A549 (cell line): ENCODE results near the gene RIPOR2. TPM values are rescaled to one million over a fixed set of nuclear protein-coding genes. Genes with fewer than 3 reads are reported as not detected.

Source experiments
- ATAC-seq, 2 experiments: fragments of 200-7000 bp in 1 of 2; fragments of >200 bp in 1 of 2; cut with Nextera tagmentation in 1 of 2; cut with Tn5 transposase in 1 of 2; 3 replicates each; pipeline versions ENCODE4 v1.8.0 to v1.9.1; 2018 to 2020; ENCODE audit warnings: mild to moderate bottlenecking in 1 of 2, moderate library complexity in 1 of 2
- CTCF ChIA-PET: fragments of 300-600 bp; sonication (Branson Sonifier 250); formaldehyde crosslinking; extraction: SDS; loops from one replicate; lab custom pipeline; 2021; ENCODE audit warnings: antibody characterized with exemption, inconsistent platforms; lab: Yijun Ruan, JAX
- POLR2A ChIA-PET: fragments of 350-600 bp; formaldehyde crosslinking; extraction: SDS; loops from one replicate; lab custom pipeline; 2021; ENCODE audit warnings: antibody characterized with exemption, inconsistent platforms; lab: Yijun Ruan, JAX
- DNase-seq, 2 experiments: peaks; one replicate each; pipeline versions ENCODE4 v3.0.0 to v3.0.0-alpha.2; 2011 to 2016; ENCODE audit warnings: low read depth in 1 of 2, low spot score in 1 of 2
- FAIRE-seq: peaks from 2 replicates; lab custom pipeline; 2011; peaks lifted over from hg19 to GRCh38; lab: Jason Lieb, UNC
- H3K27ac ChIP-seq, 2 experiments: fragments of >200 bp; sonication (Bioruptor Twin); formaldehyde crosslinking; 3 replicates each; pipeline ENCODE4 v1.5.1; 2016 to 2017
- H3K4me1 ChIP-seq: fragments of >200 bp; sonication (Bioruptor Twin); formaldehyde crosslinking; 3 replicates; pipeline ENCODE4 v1.6.1; 2016
- H3K4me2 ChIP-seq: fragments of >200 bp; sonication (Bioruptor Twin); formaldehyde crosslinking; 3 replicates; pipeline ENCODE4 v1.6.1; 2016
- H3K4me3 ChIP-seq: fragments of >200 bp; sonication (Bioruptor Twin); formaldehyde crosslinking; 3 replicates; pipeline ENCODE4 v1.5.1; 2016
- H3K9me3 ChIP-seq: fragments of >200 bp; sonication (Bioruptor Twin); formaldehyde crosslinking; 3 replicates; pipeline ENCODE4 v1.6.1; 2016
- ATOH8 ChIP-seq: fragments of 250-450 bp; sonication (Bioruptor Pico); IDR thresholded peaks from 2 replicates; pipeline ENCODE4 v1.5.0; 2020; ENCODE audit warnings: low read depth, mild to moderate bottlenecking, moderate library complexity
- BHLHE40 ChIP-seq: IDR thresholded peaks from 2 replicates; pipeline ENCODE4 v1.6.1; 2012; ENCODE audit warnings: low read depth, low read length, inconsistent platforms
- EP300 ChIP-seq, 2 experiments: fragments of >200 bp; sonication (Bioruptor Twin); formaldehyde crosslinking; IDR thresholded peaks; 2 replicates in 1 of 2; 3 replicates in 1 of 2; pipeline ENCODE4 v1.6.1; 2016 to 2017
- FOSB ChIP-seq: fragments of 250-450 bp; sonication (Bioruptor Pico); IDR thresholded peaks from 2 replicates; pipeline ENCODE4 v1.5.0; 2020; ENCODE audit warnings: mild to moderate bottlenecking, moderate library complexity
- FOSL2 ChIP-seq, 2 experiments: fragments of 450-650 bp in 1 of 2; fragments of >200 bp in 1 of 2; sonication (Bioruptor Twin) in 1 of 2; formaldehyde crosslinking; IDR thresholded peaks; 2 replicates each; pipeline versions ENCODE4 v1.5.0 to v1.6.1; 2016 to 2020; ENCODE audit warnings: mild to moderate bottlenecking in 1 of 2, moderate library complexity in 1 of 2
- HDAC2 ChIP-seq: fragments of 200-600 bp; sonication (generic); IDR thresholded peaks from 2 replicates; pipeline ENCODE4 v1.6.1; 2016
- HES2 ChIP-seq: fragments of >200 bp; sonication (Bioruptor Twin); formaldehyde crosslinking; IDR thresholded peaks from 2 replicates; pipeline ENCODE4 v1.6.1; 2016
- HEYL ChIP-seq: fragments of 250-450 bp; sonication (Bioruptor Pico); IDR thresholded peaks from 2 replicates; pipeline ENCODE4 v1.8.0; 2021; ENCODE audit warnings: mild to moderate bottlenecking, moderate library complexity
- HOXA7 ChIP-seq: fragments of 250-450 bp; sonication (Bioruptor Pico); IDR thresholded peaks from 2 replicates; pipeline ENCODE4 v1.5.0; 2020; ENCODE audit warnings: mild to moderate bottlenecking, moderate library complexity
- HOXB13 ChIP-seq: fragments of 250-450 bp; sonication (Bioruptor Pico); IDR thresholded peaks from 2 replicates; pipeline ENCODE4 v1.5.0; 2020; ENCODE audit warnings: low read depth, mild to moderate bottlenecking, moderate library complexity
- JUN ChIP-seq, 2 experiments: fragments of >200 bp; sonication (Bioruptor Twin); formaldehyde crosslinking; IDR thresholded peaks; 2 replicates in 1 of 2; 3 replicates in 1 of 2; pipeline ENCODE4 v1.6.1; 2016 to 2017
- JUNB ChIP-seq: fragments of >200 bp; sonication (Bioruptor Twin); formaldehyde crosslinking; IDR thresholded peaks from 2 replicates; pipeline ENCODE4 v1.6.1; 2016
- KDM1A ChIP-seq: fragments of 200-600 bp; sonication (generic); IDR thresholded peaks from 2 replicates; pipeline ENCODE4 v1.6.1; 2016; ENCODE audit warnings: low read depth, mild to moderate bottlenecking
- KDM5A ChIP-seq: fragments of 200-600 bp; sonication (generic); IDR thresholded peaks from 2 replicates; pipeline ENCODE4 v1.6.1; 2016; ENCODE audit warnings: antibody characterized with exemption, mild to moderate bottlenecking
- MAX ChIP-seq: IDR thresholded peaks from 2 replicates; pipeline ENCODE4 v1.6.1; 2012
- MYC ChIP-seq: IDR thresholded peaks from 2 replicates; pipeline ENCODE4 v1.6.1; 2012; ENCODE audit warnings: mild to moderate bottlenecking, inconsistent platforms, low read length, improper control_type of control experiment, borderline replicate concordance
- PBX3 ChIP-seq: IDR thresholded peaks from 2 replicates; pipeline ENCODE4 v1.6.1; 2012
- PHF8 ChIP-seq: fragments of 200-600 bp; sonication (generic); IDR thresholded peaks from 2 replicates; pipeline ENCODE4 v1.6.1; 2016; ENCODE audit warnings: low read depth, mild to moderate bottlenecking, antibody characterized with exemption, moderate library complexity, borderline replicate concordance
- POLR2A ChIP-seq: IDR thresholded peaks from 2 replicates; pipeline ENCODE4 v1.6.1; 2012; ENCODE audit warnings: mild to moderate bottlenecking, low read length
- POLR2AphosphoS2 ChIP-seq: conservative IDR thresholded peaks from 2 replicates; pipeline ENCODE4 v1.6.1; 2012; ENCODE audit warnings: low read length, improper control_type of control experiment, inconsistent platforms
- RAD21 ChIP-seq, 2 experiments: fragments of >200 bp in 1 of 2; sonication (Bioruptor Twin) in 1 of 2; formaldehyde crosslinking in 1 of 2; IDR thresholded peaks in 1 of 2; conservative IDR thresholded peaks in 1 of 2; 2 replicates in 1 of 2; 3 replicates in 1 of 2; pipeline ENCODE4 v1.6.1; 2012 to 2018; ENCODE audit warnings: inconsistent platforms in 1 of 2
- RNF2 ChIP-seq: fragments of 200-600 bp; sonication (generic); IDR thresholded peaks from 2 replicates; pipeline ENCODE4 v1.6.1; 2016; ENCODE audit warnings: low read depth, mild to moderate bottlenecking, antibody characterized with exemption, moderate library complexity, borderline replicate concordance
- SREBF2 ChIP-seq: fragments of 450-650 bp; IDR thresholded peaks from 2 replicates; pipeline ENCODE4 v1.6.1; 2014; ENCODE audit warnings: mild to moderate bottlenecking, moderate library complexity
- USF2 ChIP-seq: fragments of 450-650 bp; IDR thresholded peaks from 2 replicates; pipeline ENCODE4 v1.6.1; 2014; ENCODE audit warnings: antibody characterized with exemption
- ZFP36 ChIP-seq: fragments of 450-650 bp; IDR thresholded peaks from 2 replicates; pipeline ENCODE4 v1.6.1; 2014; ENCODE audit warnings: borderline replicate concordance; ENCODE audit not compliant: partially characterized antibody
- ZNF302 ChIP-seq: fragments of 250-450 bp; sonication (Bioruptor Pico); IDR thresholded peaks from 2 replicates; pipeline ENCODE4 v1.9.0; 2021; ENCODE audit warnings: inconsistent platforms, mild to moderate bottlenecking, moderate library complexity
- ZSCAN20 ChIP-seq: fragments of 250-450 bp; sonication (Bioruptor Pico); IDR thresholded peaks from 2 replicates; pipeline ENCODE4 v1.8.0; 2022; ENCODE audit warnings: mild to moderate bottlenecking, moderate library complexity
- WGBS: methylation state at CpG from one replicate; pipeline ENCODE4 v1.1.6; 2017; ENCODE audit errors: missing lambda C conversion rate; 5-methylcytosine and 5-hydroxymethylcytosine counted together
- polyA plus RNA-seq, 4 experiments: library from polyadenylated mRNA; depleted of rRNA in 3 of 4; stranded (reverse); fragments of >200 nt; fragmentation: RNase III in 1 of 4; extraction: RNeasy Plus Mini Kit Qiagen cat#74134 plus additional on column Dnase treatment in 1 of 4; gene quantifications; 2 replicates in 3 of 4; 3 replicates in 1 of 4; pipeline ENCODE4 v1.2.3, GENCODE V29; 2011 to 2017

The RIPOR2 gene
- polyA plus RNA-seq, 2 of the 4 experiments (the other 2 are of a cell fraction): 0.01 TPM; not detected in 1

- no peak for DNase-seq
- Histone ChIP-seq H3K27ac (no peak overlapping the region), H3K4me3 (no peak overlapping the region), H3K4me2 (no peak overlapping the region), H3K9me3 (no peaks in the 10 kb centered on the region), H3K4me1 (no peaks in the 10 kb centered on the region)
- ChIA-PET CTCF (no interaction called here), POLR2A (no interaction called here)
- FAIRE-seq: no peak
- no peak for ATAC-seq
- WGBS: 63% methylated on average over 3 of the region's 3 CpGs
- TF ChIP-seq BHLHE40 (no peak), RAD21 (conservative IDR thresholded peaks at IDR 0.05 in 1 of 2, IDR thresholded peaks at IDR 0.05 in 1 of 2) (no peak), PBX3 (no peak), SREBF2 (no peak), FOSB (no peak), KDM5A (no peak)
Measured at GRCh38 chr6:24854077-24854666, 81.6 kb downstream of the RIPOR2 start.

GRCh38 chr6:24851086-24851485 is 84.7 kb downstream of the RIPOR2 start:
- 45% methylated on average over 2 of the region's 2 CpGs for WGBS
- Histone ChIP-seq H3K9me3 (no peaks in the 10 kb centered on the region), H3K4me3 (no peak overlapping the region), H3K27ac (no peak overlapping the region), H3K4me1 (no peaks in the 10 kb centered on the region), H3K4me2 (no peak overlapping the region)
- TF ChIP-seq RNF2 (no peak), MYC (no peak), JUN (IDR thresholded peaks at IDR 0.05) (no peak), POLR2AphosphoS2 (no peak)
- FAIRE-seq (no peak), DNase-seq (no peak), ATAC-seq (no peak)
- ChIA-PET CTCF (no interaction called here), POLR2A (no interaction called here)

- POLR2A ChIA-PET: no interaction called here
Measured at GRCh38 chr6:24849713-24850112, 86.0 kb downstream of the RIPOR2 start.

More at GRCh38 chr6:24849713-24850112, 86.0 kb downstream of the RIPOR2 start:
- 61% methylated on average over 7 of the region's 7 CpGs for WGBS
- Histone ChIP-seq H3K27ac (no peak overlapping the region), H3K4me3 (no peak overlapping the region), H3K4me1 (no peaks in the 10 kb centered on the region), H3K9me3 (no peaks in the 10 kb centered on the region), H3K4me2 (no peak overlapping the region)
- FAIRE-seq: no peak
- CTCF ChIA-PET: no interaction called here
- TF ChIP-seq MAX: no peak
- TF ChIP-seq ATOH8 (CRISPR knock-in tag): no peak
- no peak for TF ChIP-seq HES2
- TF ChIP-seq EP300 (IDR thresholded peaks at IDR 0.05): no peak
- no peak for TF ChIP-seq KDM1A
- no peak for TF ChIP-seq JUNB
- no peak for TF ChIP-seq ZFP36
- TF ChIP-seq HOXA7 (CRISPR knock-in tag): no peak
- no peak for TF ChIP-seq HOXB13 (CRISPR knock-in tag)
- TF ChIP-seq BHLHE40: no peak
- TF ChIP-seq POLR2A: no peak
- TF ChIP-seq HDAC2: no peak
- TF ChIP-seq PHF8: no peak
- no peak for TF ChIP-seq FOSL2 (IDR thresholded peaks at IDR 0.05)
- TF ChIP-seq FOSL2 (CRISPR knock-in tag; IDR thresholded peaks at IDR 0.05): no peak
- no peak for TF ChIP-seq USF2
- TF ChIP-seq ZSCAN20 (CRISPR knock-in tag): no peak
- TF ChIP-seq HEYL (CRISPR knock-in tag): no peak
- no peak for TF ChIP-seq ZNF302
- ATAC-seq: no peak
- no peak for DNase-seq
